Uterus (tissue), 4 donors: ENCODE results near the gene OPCML. TPM values are rescaled to one million over a fixed set of nuclear protein-coding genes. Genes with fewer than 3 reads are reported as not detected.
A peak's percentile ranks its signal among the peaks of the same experiment; 100 is the strongest.

Experiments used
- DNase-seq, 2 donors: peaks; one replicate each; pipeline ENCODE4 v3.0.0-alpha.2; 2019 to 2020
- H3K27ac ChIP-seq, 2 donors: fragments of 200-600 bp; sonication (generic); 1 replicate in 1 of 2; 2 replicates in 1 of 2; pipeline ENCODE4 v1.5.1; 2016 to 2018
- H3K27me3 ChIP-seq, 2 donors: fragments of 200-600 bp; sonication (generic); one replicate each; pipeline ENCODE4 v1.5.1; 2018 to 2019; ENCODE audit warnings: control low read depth in 1 of 2
- H3K36me3 ChIP-seq, 2 donors: fragments of 200-600 bp; sonication (generic); one replicate each; pipeline ENCODE4 v1.5.1; 2019; ENCODE audit warnings: control low read depth in 1 of 2
- H3K4me1 ChIP-seq, 2 donors: fragments of 200-600 bp; sonication (generic); one replicate each; pipeline ENCODE4 v1.5.1; 2018 to 2019; ENCODE audit warnings: control low read depth in 1 of 2
- H3K4me3 ChIP-seq, 2 donors: fragments of 200-600 bp; sonication (generic); 1 replicate in 1 of 2; 2 replicates in 1 of 2; pipeline ENCODE4 v1.5.1; 2018 to 2019; ENCODE audit warnings: mild to moderate bottlenecking in 1 of 2
- H3K9me3 ChIP-seq, 2 donors: fragments of 200-600 bp; sonication (generic); one replicate each; pipeline ENCODE4 v1.5.1; 2019; ENCODE audit warnings: control low read depth in 1 of 2
- CTCF ChIP-seq, 4 experiments: fragments of 200-600 bp in 2 of 4; fragments of 450-650 bp in 2 of 4; sonication (generic) in 2 of 4; IDR thresholded peaks; one replicate each; pipeline ENCODE4 v1.5.1; 2016 to 2019; ENCODE audit warnings: antibody characterized with exemption in 4 of 4, mild to moderate bottlenecking in 2 of 4, moderate library complexity in 1 of 4
- POLR2A ChIP-seq, 2 donors: fragments of 450-650 bp; IDR thresholded peaks; one replicate each; pipeline ENCODE4 v1.6.1; 2016; ENCODE audit warnings: antibody characterized with exemption in 2 of 2, mild to moderate bottlenecking in 1 of 2, moderate library complexity in 1 of 2
- intact Hi-C: fragments of 100-400 bp; cut with DNase I; formaldehyde crosslinking; loops from one replicate; pipeline ENCODE4 v1.15.1; 2023; ENCODE audit warnings: low total_unique reads
- total RNA-seq, 4 donors: library from RNA; depleted of rRNA in 3 of 4; stranded (reverse); fragments of >200 nt in 3 of 4; gene quantifications; one replicate each; pipeline versions ENCODE4 v1.1.0 to v1.2.4, GENCODE V29; 2014 to 2023
- donor health status: DM: yes; HTN: yes; CAD: no.

OPCML gene
- total RNA-seq, 4 donors from 2014 or later = under 0.01 to 3.9 (median 1.7) TPM

GRCh38 chr11:132962041-132962440 is 570.3 kb downstream of the OPCML start:
- no peaks in the 10 kb centered on the region for H3K4me1 ChIP-seq
- no peak overlapping the region for H3K4me3 ChIP-seq
- DNase-seq = no peak
- intact Hi-C loops = no loop called here
- H3K27me3 ChIP-seq = no peaks in the 10 kb centered on the region
- TF ChIP-seq CTCF (IDR thresholded peaks at IDR 0.05) (no peak), POLR2A (IDR thresholded peaks at IDR 0.05) (no peak)
- H3K27ac ChIP-seq = no peak overlapping the region
- H3K9me3 ChIP-seq = no peaks in the 10 kb centered on the region
- H3K36me3 ChIP-seq = no peaks in the 10 kb centered on the region

DNA sequence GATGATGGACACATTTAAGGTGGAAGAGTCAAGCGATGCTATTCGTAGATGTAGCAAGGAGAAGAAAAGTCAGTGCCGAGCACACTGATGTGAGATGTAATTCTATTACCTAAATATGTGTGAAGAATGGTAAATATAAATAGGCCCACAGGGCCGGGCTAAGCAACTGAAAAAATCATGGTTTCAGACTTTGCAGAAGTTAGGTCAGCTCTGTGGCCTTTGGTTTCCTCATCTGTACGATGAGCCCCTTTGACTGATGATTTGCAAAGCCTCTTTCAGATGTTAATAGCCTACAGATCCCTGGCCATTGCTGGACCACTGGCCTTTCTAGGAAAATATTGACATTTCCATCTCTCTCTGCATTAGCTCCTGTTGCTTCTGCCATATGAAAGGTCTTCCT is 570.8 kb downstream of the OPCML start:
- DNase-seq = no peak
- intact Hi-C loops = no loop called here
- Histone ChIP-seq H3K4me1 (no peaks in the 10 kb centered on the region), H3K27ac (no peak overlapping the region), H3K27me3 (no peaks in the 10 kb centered on the region), H3K9me3 (no peaks in the 10 kb centered on the region), H3K4me3 (no peak overlapping the region), H3K36me3 (no peaks in the 10 kb centered on the region)
- no peak for TF ChIP-seq POLR2A (IDR thresholded peaks at IDR 0.05)
- no peak for TF ChIP-seq CTCF (IDR thresholded peaks at IDR 0.05)

- peak overlapping the region in 1 of 2 donors; percentile 0 for H3K4me3 ChIP-seq
- no peaks in the 10 kb centered on the region for H3K9me3 ChIP-seq
- no peaks in the 10 kb centered on the region for H3K27me3 ChIP-seq
- no peak for DNase-seq
- intact Hi-C loops = no loop called here
- H3K27ac ChIP-seq = peak overlapping the region in 1 of 2 donors; percentile 34
- no peak for TF ChIP-seq CTCF (IDR thresholded peaks at IDR 0.05)
- TF ChIP-seq POLR2A (IDR thresholded peaks at IDR 0.05) = no peak
- no peaks in the 10 kb centered on the region for H3K4me1 ChIP-seq
- H3K36me3 ChIP-seq = no peaks in the 10 kb centered on the region
Measured at GRCh38 chr11:132960273-132961078, 571.8 kb downstream of the OPCML start.

GRCh38 chr11:132959693-132960092 is 572.6 kb downstream of the OPCML start:
- no peak for TF ChIP-seq CTCF (IDR thresholded peaks at IDR 0.05)
- TF ChIP-seq POLR2A (IDR thresholded peaks at IDR 0.05) = no peak
- intact Hi-C loops = no loop called here
- DNase-seq = no peak
- H3K4me3 ChIP-seq = peak overlapping the region in 1 of 2 donors; percentile 0
- no peaks in the 10 kb centered on the region for H3K4me1 ChIP-seq
- H3K27me3 ChIP-seq = no peaks in the 10 kb centered on the region
- peak overlapping the region in 1 of 2 donors; percentile 34 for H3K27ac ChIP-seq
- no peaks in the 10 kb centered on the region for H3K9me3 ChIP-seq
- H3K36me3 ChIP-seq = no peaks in the 10 kb centered on the region

- no peak for DNase-seq
- no peak overlapping the region for H3K4me3 ChIP-seq
- no peak for TF ChIP-seq CTCF (IDR thresholded peaks at IDR 0.05)
- no peak for TF ChIP-seq POLR2A (IDR thresholded peaks at IDR 0.05)
- no peaks in the 10 kb centered on the region for H3K4me1 ChIP-seq
- no peaks in the 10 kb centered on the region for H3K27me3 ChIP-seq
- intact Hi-C loops = no loop called here
- H3K27ac ChIP-seq = no peak overlapping the region
- H3K9me3 ChIP-seq = no peaks in the 10 kb centered on the region
- H3K36me3 ChIP-seq = no peaks in the 10 kb centered on the region
Measured at GRCh38 chr11:132957881-132958280, 574.4 kb downstream of the OPCML start.
